ENCODE data around the gene SSC5D.
"Not testable (repeated sequence)": the region's sequence is repeated elsewhere in the genome, so short reads cannot be mapped to it uniquely, and the experiment has no call there.

The SSC5D gene

DNA sequence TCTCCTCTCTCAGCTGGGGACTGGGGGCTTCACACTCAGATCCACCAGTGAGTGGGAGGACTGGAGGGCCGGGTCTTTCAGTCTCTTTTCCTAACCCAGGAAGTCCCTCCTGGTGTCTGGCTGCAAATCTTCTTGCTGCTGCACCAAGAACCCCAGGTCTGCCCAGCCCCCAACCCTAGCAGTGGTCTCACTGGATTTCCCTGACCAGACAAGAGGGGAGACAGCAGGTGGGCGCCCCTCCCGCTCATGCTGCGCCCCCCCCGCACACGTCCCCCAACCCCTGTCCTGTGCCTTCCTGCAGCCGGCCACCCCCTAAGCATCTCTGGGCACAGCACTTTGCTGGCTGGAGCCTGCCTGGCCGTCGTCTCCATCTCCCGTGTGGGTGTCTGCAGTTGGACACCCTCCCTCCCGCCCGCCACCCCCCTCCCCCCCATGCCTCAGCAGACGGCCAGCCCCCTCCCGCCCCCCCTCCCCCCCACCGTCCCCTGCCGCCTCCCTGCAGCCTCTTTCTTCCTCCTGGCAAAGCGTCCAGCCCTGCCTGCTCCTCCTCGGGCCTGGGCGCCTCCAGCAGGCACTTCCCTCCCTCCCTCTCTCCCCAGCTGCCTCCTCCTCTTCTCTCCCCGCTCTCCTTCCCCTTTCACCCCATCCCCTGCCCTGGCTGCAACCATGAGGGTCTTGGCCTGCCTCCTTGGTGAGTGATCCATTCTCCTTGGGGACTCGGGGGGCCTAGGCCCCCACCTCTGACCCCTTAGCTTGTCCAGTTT is at the start of gene SSC5D:
Gene SSC5D (plus strand): TSS at position 513 of the 764 bp plus-strand sequence. CDS start 154 bp downstream, at position 667.
- no peak for ATAC-seq

DNA sequence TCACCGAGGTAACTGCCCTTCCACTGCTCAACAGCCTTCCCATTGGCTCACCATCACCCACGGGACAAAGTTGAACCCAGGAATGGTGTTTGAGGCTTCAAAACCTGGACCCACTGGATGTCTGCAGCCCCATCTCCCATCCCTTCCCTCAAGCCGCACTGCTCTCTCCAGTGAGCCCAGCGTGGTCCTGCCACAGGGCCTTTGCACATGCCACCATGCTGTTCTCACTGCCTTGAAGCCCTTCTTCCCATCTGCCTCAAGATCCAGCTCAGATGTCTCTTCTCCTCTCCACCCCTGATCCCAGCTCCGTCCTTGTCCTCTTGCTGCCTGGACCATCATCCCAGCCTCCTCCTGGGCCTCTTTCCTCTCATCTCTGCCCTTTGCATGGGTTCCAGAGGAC is 49.2 kb upstream of the SSC5D start:
- no peak for ATAC-seq

DNA sequence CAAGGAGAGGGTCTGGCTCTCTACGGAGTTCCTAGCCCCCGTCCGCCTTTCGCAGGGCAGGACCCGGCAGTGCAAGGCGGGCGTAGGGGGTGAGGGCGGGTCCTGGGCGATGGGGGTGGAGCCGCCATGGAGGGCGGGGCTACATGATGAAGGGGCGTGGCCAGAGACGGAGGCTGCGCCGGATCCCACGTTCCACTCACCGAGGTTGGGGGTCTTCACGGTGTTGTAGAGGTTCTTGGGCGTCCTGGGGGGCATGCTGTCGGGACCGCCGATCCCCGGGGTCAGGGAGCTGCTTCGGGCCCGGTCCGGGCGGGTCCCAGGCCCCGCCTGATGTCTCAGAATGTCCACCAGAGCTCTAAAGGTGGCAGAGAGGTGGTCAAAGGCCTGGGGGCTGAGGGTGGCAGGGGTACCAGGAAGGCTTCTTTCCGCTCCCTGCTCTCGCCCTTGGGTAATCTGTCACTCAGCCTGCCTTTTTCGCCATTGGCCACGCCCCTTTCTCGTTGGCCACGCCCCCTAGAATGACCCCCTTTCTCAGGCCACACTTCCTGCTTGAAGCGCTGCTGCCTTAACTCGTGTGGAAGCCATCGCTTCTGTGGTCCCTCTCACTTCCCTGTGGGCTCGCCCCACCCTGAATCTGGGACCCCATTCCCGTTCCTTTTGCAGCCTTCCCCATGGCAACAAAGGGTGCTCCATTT is 47.7 kb upstream of the SSC5D start:
- ATAC-seq = no peak

DNA sequence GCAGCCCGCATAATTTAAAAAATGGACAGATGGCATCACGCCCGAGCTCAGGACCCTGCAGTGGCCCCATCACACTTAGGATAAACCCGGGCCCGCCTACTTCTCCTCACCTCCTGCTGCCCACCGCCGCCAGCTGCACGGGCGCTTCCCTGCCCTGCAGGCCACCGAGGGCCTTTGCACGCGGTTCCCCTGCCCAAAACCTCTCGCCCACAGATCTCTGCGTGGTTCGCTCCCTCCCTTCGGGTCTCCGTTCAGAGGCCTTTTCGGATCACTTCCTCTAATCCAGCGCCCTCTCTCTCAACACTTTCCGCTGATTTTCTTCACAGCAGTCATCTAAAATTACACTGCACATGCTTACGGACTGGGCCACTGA is 46.9 kb upstream of the SSC5D start:
- ATAC-seq = no peak

DNA sequence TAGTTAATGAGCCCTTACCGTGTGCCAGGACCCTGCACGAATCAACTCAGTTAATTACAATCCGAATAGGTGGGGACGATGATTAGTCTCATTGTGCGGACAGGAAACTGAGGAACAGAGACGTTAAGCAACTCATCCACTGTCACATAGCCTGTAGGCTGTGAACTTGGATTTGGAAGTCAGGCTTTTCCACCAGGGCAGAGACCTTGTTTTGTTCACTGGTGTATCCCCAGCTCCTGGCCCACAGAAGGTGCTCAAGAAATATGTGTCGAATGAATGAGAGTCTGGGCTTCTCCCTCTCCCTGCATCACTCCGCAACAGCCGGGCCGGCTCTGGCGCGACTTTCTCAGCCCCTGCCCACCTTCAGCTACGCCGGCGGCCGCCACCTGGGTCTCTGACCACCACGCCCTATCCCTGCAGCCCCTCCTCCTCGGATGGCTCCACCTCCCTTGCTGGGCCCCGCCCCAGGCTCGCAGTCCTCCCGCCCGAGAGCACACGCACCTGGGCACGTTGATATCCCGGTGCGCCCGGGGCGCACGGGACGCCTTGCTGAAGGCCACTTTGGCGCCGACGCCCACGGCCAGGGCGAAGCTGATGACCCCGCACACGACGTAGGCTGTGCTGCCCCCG is 46.4 kb upstream of the SSC5D start:
- ATAC-seq = peak in 1 of 2 donors; percentile 33

DNA sequence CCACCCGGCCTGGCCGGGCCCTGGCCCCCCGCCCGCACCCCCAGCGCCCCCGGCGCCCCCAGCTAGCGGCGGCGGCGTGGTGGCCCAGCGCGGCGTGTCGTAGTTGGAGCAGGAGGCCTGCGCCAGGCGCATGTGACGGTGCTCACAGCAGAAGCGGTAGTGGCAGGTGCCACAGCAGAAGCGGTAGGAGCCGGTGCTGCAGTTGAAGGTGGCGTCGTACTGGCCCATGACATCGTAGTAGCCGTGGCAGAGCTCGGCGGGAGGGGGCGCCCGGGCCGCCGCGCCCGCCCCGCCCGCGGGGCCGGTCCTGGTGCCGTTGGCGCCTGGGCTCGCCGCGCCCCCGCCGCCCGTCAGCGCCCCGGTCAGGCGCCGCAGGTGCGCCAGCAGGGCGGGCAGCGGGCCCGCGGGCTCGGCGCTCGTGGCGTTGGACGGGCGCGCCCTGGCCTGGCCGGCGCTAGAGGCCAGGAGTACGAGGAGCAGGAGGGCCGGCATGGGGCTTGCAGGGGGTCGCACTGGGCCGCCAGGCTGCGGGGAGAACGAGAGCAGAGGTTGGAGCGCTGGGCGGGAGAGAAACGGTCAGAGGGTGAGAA is 45.8 kb upstream of the SSC5D start:
- no peak for ATAC-seq

DNA sequence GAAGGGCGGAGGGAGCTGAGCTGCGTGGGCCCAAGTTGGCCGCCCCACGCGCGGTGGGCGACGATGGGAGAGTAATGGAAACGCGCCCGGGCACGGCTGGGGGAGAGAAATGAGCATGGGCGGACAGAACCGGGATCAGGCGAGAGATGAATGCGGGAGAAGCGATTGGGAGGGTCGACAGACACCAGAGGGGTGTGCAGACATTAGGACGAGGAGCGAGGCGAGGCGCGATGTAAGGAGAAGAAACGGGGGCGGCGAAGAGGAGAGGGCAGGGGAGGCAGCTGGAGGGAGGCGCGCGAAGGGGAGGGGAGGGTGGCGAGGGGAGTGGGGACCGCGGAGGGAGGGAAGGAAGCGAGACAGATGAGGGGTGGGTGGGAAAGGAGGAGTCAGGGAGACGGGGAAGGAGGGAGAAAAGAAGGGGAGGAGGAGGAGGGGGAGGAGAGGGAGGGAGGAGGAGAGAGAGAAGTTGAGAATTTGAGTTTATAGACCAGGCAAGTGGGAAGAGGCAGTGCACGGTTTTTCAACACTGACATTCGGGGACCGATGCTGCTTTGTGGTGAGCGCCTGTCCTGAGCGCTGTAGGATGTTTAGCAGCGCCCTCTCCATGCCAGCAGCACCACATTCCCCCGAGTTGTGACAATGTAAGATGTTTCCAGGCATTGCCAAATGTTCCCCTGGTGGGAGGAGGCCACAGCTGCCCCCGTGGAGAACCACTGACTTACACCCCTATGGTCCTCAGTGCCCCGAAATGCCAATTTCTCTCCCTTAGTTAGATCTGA is 45.0 kb upstream of the SSC5D start, which contains the start of gene SHISA7:
Gene SHISA7 (minus strand): TSS at position 256 of the 779 bp plus-strand sequence. CDS start 437 bp downstream, outside the sequence.
- no peak for ATAC-seq

DNA sequence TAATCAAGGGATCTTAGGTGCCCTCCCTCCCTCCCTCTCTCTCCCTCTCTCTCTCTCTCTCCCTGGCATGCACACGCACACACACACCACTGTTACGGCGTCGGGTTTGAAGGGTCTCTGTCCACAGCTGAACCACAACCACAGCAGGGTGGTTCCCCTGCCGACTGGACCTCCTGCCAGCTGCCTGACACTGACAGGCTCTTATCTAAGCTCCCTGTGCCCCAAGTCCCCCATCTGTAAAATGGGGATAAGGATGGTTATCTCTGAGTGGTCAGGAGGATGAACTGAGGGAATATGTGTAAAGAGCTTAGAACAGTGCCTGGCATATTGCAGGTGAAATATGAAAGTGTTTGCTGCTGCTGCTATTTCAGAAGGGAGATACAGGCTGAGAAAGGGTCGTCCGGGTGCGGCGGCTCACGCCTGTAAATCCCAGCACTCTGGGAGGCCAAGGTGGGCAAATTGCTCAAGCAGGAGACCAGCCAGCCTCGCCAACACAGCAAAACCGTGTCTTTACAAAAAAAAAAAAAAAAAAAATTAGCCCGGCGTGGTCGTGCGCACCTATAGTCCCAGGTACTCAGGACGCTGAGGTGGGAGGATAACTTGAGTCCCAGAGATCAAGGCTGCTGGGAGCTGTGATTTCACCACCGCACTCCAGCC is 44.3 kb upstream of the SSC5D start:
- ATAC-seq = no peak

DNA sequence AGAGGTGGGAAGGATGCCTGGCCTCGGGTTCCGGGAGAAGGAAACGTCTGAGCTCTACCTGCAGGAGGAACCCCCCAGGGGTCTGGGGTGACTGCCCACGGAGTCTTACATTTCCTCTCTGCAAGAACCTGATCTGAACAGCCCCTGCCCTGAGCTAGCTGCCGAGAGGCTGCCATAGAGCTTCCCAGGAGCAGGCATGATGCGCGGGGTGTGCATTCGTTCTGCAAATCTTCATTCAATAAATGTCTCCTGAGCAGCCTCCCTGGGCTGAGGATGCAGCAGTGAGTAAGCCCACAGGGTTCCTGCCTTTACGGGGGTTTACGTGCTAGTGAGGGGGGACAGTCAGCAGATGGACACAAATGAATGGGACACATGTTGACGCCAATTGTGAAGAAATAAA is 43.6 kb upstream of the SSC5D start:
- ATAC-seq = no peak

DNA sequence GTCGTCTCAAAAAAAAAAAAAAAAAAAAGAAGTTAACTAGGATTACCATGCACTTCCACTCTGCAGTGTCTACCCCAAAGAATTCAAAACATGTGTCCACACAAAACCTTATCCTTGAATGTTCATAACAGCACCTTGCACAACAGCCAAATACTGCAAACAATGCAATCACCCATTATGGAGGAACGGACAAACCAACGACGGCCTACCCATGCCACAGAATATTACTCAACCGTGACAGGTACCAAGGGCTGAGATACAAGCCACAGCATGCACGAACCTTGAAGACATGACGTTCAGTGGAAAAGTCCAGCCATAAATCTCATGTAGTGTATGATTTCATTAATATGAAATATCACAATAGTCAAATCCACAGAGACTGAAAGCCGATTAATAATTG is 42.2 kb upstream of the SSC5D start:
- ATAC-seq = no peak

DNA sequence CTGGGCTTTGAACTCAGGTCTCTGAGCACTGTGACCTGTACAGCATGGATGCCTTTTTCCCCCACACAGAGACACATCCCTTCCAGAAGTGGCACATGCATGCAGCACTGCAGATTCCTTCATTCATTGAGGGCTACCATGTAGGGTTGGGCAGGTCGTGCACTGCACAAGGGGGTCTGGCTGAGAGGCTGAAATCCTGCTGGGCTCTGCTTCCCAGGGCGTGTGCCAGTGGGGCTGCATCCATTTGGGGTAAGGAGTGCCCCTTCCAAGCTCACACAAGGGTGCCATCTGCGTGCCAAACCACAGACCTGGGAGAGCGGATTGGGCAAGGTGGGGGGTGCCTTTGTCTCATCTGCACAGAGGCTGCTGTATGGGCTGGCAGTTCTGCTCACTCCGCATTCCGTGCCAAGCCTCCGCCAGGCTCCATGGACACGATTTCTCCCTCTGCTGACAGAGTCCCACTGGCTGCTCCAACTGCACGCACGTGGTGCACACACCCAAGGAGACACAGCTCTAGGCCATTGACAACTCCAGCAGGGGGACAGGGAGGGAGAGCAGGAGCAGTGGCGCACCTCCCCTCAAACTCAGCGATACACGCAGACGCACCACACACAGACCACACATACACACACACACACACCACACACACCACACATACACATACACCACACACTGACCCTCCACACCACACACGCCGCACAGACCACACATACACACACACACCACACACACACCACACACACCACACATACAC is 40.6 kb upstream of the SSC5D start:
- ATAC-seq = no peak

DNA sequence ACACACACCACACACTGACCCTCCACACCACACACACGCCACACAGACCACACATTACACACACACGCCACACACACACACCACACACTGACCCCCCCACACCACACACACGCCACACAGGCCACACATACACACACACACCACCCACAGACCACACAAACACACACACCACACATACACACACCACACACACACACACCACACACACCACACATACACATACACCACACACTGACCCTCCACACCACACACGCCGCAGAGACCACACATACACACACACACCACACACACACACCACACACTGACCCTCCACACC is 40.1 kb upstream of the SSC5D start:
- not testable (repeated sequence) for ATAC-seq

DNA sequence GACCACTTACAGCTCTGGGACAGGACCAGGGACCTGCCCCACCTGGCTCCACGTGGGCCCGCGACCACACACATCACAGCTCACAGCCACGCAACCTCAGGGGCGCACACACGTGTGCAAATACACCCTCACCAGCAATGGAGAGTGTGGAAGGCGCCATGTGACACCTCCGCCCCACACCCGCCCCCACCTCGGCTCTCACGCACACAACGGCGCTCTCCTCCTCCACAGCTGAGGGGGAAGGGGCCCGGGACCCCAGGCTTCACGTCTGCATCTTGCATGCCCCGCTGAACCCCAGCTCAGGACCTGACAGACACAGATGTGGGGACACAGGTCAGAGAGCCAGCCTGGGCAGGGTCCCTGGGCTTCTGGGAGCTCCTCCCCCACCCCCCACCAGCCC is 38.8 kb upstream of the SSC5D start:
- no peak for ATAC-seq

DNA sequence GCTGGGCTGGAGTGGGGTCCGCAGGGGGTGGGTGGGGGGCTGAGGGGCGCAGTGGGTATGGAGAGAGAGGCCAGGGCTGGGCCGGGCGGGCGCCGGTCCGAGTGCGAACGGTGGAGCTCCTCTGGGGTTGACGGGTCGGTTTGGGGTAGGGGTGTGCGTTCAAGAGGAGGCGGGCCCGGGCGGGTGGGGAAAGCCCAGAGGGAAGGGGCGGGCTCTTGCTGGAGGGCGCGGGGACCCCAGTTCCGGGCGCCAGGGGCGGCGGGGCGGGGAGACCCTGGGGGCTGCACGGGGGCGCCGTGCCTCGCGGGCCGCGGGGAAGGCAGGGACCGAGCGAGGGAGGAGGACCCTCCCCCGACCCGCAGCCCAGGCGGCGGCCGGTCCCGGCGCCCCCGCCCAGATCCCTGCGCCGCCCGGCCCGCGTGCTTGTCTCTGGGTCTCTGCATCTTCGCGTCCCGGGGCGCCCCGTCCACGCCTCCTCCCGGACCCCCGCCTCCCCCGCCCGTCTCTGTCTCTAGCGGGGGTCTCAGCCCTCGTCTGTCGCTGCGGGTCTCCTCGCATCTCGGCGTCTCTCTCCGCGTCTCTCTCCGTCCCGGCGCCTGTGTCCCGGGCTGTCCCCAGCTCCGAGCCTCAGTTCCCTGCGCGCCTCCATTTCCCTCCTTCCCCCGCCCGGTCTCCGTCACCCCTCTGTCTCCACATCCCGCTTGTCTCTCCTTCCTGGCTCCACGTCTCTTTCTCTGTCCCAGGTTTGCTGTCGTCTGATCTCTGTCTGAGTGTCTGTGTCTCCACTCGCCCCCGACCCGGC is 36.9 kb upstream of the SSC5D start:
- no peak for ATAC-seq

DNA sequence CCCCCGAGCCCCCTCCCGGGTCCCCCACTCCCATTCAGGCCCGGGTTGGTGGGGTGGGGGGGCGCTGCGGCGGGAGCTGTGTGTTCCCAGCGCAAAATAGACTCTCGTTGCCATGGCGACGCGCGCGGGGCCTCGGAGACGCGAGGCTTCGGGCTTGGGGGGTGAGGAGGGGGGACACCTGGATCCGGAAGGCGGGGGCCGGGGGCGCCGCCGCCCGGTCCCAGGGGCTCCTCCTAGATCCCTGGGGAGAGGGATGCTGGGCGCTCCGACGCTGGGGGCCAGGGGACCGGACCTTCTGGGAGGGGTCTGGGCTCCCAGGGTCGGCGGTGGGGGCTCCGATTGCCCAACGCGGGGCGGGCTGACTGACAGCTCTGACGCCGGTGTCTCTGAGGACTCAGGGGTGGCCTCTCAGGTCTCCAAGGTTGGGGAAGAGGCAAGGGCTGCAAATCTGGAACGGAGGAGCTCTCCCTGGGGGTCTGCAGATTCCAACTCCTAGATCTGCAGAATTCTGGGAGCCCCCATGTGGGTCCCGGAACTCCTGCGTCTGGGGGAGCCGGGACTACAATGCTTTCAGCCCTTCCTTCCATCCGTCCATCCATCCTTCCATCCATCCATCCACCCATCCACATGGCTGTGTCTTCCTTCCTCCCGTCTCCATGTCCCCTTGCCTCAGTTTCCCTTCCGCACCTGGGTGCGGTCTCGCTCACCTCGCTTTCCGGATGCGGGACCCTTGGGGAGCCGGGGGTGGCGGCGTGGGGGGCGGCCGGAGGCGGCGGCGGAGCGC is 36.1 kb upstream of the SSC5D start:
- ATAC-seq = no peak

DNA sequence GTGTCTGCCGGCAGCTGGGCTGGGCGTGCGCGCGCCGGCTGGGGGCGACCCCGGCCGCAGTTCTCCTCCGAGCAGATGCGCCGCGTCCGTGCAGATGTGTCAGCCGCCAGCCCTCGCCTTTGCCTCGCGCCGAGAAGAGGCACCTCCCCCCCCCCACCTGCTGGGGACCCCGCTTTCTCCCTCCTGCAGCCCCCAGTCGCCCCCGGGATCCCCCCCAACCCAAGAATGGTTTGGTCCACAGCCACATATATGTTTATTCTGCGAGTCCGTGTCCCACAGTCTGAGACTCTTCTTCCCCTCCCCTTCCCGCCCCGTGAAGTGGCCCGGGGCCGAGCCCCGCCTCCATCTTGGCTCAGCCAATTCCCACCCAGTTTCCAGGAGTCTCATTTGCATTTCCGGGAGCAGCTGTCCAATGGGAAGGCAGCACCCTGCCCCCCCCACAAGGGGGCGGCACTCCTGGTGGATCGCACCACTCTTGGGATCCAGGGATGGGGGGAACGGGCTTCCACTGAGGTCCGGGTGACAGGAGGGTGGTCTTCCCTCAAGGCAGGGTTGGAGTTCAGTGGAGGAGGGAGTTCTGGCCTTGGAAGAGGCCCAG is 35.4 kb upstream of the SSC5D start:
- peak; percentile 32 to 48 for ATAC-seq

DNA sequence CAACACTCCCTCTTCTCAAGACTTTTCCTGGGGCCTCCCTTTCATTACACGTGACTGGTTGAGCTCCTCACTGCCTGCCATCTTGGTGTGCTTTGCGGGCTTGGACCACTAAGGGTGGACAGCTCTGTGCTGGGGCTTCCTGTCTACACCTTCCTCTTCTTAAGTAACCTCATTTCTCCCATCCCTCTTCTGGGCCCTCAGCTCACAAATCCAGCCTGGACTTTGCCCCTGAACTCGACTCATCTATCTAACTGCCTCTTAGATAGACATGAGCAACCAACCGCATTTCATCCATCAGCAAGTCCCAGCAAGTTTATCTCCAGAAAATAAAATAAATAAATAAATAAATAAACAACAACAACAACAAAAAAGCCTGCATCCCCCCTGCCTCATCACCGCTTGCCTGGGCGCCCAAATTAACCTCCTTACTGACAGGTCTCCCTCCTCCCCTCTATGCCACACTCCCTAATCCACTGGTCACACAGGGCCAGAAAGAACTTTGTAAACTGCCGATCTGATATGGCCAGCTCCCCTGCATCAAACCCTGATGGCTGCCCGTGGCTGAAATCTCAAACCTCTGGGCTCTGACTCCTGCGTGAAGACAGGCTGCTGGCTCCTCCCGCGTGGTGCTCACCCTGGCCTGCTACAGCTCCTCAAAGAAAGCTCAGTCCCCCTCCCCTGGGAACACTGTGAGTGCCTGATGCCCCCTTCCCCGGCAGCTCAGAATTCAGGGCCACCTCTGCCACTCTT is 34.5 kb upstream of the SSC5D start:
- no peak for ATAC-seq

DNA sequence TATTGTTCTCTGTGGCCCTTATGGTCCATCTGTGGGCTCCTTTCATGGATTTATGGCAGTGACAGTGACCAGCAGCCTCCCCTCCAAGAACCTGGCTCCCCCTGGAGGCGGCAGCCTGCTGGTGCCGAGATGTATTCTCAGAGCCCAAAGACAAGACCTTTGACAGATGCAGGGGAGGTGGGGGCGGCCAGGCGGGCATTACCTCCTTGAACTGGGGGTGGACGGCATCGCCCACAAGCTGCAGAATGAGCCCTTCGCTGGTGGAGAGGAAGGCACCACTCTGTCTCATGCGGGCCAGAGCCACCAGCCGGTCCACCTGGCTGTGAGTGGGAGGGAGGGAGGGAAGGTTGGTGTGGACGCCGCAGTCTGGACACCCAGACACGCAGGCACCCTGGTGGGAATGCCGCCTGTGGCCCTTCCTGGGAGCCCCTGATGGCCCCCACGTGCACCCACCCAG is 33.4 kb upstream of the SSC5D start:
- no peak for ATAC-seq
